NCI-H748 (cell line): Measurements from ENCODE around the gene ANXA9.

ENCODE experiments used
- DNase-seq: peaks from one replicate; lab custom pipeline; 2025; ENCODE audit not compliant: unreplicated experiment; lab: John Stamatoyannopoulos, UW

ANXA9 gene

DNA sequence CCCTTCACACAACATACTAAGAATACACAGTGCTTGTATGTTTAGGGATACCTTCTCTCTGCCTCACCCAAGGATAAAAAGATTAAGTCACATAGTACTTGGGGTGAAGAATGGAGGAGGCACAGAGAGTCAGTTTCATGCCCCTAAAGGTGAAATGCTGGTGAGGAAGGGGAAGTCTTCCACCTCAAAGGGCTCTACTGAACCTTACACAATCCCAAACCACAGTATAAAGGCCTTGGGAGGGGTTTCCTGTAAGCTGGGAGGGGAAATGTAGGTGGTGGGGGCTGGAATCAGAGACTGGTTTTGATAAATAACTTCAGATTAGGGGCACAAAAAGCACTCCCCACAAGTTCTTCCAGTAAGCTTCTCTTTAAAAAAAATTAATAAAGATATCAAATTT, 21.1 kb downstream of the ANXA9 start:
- DNase-seq, result no peak

DNA sequence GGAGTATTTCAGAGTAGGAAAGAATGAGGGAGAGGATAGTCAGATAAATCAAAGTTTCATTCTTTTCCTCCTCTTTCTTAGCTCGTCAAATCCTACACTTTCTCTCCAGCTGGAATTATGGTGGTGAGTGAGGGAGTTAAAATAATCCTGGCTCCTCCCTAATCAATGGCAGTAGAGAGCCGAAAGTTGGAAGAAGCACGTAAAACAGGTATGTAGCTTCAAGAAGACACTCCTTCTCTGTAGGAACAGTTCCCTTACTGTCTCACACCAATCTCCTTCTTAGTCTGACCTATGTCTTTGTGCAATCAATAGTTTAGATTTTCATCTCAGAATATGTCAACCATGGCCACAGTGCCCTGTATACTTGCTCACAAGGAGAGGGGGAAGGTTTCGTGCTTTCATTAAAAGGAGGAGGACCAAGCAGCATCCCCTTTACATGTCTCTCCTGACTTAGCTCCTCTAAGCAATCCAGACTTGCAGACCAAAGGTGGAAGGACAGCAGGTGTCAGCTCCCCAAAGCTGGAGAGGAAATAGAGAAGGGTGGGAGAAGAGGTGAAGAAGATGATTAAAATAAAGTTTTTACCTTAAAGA, 23.7 kb downstream of the ANXA9 start:
- no peak for DNase-seq

DNA sequence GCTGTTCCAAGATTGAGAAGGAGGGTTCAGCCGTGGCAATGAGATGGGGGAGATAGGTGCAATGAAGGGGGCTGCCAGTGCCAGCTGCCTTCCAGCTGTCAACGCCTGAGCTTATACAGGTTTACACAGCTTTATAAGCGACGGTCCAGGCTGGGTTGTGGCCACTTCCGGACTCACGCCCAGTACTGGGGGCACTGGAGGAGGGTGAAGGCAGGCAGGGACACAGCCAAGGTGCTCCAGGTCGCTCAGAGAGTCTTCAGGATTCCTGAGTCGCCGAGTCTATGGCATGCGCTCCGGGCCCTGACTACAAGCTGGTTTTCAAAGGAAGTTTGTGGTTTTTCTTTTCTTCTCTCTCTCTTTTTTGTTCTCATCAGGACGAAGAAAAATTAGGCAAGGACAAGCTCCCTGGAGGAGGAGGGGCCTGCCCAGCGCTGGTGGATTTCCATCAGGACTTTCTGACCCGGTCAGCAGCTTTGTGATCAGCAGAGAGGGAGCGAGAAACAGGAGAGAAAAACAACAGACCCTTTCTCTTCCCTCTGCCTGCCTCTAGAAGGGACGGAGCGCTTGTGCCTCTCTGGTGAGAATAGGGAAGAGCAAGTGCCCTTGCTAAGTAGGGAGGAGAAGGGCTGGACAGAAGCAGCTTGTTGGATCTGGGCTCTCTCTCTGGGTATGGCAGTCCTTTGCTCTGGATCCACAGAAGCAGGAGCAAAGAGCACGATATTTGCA, 24.4 kb downstream of the ANXA9 start, which contains the start of gene MINDY1:
MINDY1 (minus strand) TSS at position 576 of the 726 bp plus-strand sequence. CDS start 4,285 bp downstream, outside the sequence.
- peak; percentile 85 for DNase-seq

DNA sequence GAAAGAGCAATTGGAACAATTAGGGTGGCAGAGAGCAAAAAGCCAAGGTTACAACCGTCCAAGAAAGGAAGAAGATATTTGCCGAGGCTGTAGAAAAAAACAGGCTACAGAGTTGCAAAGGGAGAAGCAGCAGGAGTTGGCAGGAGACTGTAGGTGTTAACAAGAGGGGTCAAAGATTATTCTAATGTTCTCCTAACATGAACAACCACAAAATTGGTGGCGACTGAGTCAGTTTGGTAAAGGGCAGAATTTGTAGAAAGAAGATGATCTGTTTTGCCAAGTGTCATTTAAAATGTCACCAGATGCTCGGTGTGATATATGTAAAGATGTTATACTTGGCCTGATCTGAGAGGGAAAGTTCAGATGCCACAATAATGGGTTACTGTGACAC, 25.8 kb downstream of the ANXA9 start:
- peak; percentile 27 for DNase-seq

DNA sequence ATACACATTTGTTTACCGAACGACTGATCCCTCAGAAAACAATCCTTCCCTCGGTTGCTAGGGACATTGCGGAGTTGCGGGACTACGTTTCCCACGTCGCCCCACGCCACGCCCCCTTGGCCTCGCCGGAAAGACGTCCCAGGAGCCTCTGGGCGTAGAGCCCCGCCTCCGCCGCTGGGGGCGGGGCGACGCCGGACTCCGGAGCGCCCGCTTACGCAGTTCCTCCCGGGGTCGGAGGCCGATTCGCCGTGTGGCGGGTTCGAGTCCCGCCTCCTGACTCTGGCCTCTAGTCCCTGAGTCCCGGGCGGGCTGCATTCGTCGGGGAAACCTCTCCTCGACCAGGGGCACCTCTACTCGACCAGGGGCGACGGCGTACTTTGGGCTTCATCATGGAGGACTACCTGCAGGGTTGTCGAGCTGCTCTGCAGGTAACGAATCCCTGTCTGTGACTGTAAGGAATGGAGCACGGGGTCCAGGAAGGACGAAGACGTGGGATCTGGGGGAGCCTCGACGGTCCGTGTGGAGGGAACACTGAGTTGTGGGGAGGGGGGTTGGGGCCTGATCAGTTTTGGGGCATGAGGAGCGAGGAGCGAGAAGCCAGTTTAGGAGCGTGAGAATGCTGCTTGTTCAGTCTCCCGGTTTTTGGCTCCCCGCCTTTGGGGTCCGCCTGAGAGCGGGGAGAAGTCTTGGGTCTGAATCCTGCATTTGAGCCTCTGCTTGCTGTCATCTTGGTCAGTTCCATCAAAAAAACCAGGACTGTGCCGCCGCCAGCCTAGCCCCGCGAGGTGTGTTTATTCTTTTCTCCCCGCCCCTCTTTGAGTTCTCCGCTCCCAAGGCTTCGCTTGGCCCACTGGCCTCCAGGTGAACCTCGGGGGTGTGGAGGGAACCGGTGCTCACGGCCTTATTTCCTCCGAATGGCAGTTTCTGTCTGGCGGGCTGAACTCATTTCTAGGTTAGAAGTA, 26.4 kb downstream of the ANXA9 start, which contains the start of gene PRUNE1:
PRUNE1 (plus strand) TSS at position 206 of the 962 bp plus-strand sequence; CDS start at position 390, 184 bp downstream.
- DNase-seq, result peak; percentile 97

DNA sequence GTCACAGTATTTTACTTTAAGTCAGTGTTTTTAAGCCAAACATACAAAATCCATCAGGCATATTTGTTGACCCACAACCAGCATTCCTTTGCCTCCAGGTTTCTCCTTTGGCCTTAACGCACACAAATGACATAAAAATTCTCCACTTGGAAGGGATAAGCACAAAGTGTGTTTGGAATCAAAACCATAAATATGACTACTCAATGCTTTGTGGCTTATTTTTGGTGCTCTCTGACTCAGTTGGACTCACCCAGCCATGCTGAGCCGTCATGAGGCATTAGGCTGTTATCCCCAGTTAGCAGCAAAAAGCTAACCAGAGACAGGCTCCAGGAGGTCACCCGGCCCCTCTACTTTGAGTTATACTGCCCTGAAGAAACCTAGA, 27.1 kb downstream of the ANXA9 start:
- DNase-seq, result no peak

DNA sequence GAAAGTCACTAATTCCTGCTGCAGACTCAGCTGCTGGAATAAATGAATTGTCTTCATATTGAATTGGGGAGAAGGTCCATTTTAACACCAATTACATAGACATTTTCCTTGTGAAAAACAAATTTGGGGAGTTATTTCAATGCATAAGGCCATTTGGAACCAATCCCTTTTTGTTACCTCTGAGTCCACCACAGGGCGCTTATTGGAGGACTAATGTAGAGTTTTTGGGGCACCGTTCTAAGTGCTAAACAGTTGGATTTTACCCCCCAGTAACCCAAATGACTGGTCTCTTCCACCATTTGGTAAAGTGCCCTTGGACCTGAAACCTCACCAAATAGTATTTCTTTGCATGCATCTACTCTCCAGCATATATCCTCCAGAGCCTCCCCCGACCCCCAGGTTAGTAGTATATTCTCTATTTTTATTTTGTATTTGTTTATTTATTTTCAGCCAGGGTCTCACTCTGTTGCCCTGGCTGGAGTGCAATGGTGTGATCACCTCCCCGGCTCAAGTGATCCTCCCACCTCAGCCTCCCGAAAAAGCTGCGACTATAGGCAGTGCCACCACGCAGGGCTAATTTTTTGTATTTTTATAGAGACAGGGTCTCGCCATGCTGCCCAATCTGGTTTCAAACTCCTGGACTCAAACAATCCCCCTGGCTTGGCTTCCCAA, 27.7 kb downstream of the ANXA9 start:
- no peak for DNase-seq

DNA sequence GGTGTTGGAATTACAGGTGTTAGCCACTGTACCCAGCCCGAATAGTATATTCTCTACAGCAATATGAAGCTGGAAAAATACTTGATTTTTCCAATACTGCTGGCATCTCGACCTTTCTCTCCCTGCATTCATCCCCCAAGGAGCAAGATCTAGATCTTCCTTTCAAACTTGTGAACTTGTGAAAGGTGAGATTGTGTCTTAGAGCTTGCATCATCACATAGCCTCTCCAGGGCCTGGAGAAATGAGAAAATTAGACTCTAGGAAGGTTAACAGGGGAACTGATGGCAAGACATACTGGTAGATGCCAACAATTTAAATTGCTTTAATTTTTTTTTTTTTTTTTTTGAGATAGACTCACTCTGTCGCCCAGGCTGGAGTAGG, 28.2 kb downstream of the ANXA9 start:
- DNase-seq, result no peak

DNA sequence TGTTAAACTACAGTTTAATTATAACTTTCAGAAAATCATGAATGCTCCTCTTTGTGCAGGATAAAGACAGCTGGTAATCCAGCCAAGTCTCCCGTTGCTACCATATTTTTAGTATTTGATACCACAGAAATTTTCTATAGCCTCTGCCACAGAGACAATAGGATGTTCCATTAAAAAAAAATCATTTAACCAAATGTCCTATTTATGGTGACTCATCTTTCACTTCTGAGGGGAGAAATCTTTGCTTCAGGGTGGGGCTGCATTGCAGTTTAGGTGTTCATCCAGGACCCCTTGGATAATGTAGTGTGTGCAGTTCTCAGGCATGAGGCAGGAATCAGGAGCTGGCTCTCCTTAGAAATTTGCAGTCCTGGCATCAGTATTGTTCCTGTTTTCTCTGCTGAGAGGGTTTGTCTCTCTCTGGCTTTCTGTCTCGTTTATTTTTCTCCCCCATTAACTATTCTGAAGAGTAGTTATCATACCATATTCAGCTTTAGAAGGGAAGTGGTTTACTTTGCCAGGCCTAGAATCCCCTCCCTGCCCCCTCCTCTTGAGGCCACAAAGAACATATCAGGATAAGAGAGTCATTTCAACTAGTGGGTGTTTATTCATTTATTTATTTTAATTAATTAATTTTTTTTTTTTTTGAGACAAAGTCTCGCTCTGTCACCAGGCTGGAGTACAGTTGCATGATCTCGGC, 29.2 kb downstream of the ANXA9 start:
- DNase-seq, result no peak

DNA sequence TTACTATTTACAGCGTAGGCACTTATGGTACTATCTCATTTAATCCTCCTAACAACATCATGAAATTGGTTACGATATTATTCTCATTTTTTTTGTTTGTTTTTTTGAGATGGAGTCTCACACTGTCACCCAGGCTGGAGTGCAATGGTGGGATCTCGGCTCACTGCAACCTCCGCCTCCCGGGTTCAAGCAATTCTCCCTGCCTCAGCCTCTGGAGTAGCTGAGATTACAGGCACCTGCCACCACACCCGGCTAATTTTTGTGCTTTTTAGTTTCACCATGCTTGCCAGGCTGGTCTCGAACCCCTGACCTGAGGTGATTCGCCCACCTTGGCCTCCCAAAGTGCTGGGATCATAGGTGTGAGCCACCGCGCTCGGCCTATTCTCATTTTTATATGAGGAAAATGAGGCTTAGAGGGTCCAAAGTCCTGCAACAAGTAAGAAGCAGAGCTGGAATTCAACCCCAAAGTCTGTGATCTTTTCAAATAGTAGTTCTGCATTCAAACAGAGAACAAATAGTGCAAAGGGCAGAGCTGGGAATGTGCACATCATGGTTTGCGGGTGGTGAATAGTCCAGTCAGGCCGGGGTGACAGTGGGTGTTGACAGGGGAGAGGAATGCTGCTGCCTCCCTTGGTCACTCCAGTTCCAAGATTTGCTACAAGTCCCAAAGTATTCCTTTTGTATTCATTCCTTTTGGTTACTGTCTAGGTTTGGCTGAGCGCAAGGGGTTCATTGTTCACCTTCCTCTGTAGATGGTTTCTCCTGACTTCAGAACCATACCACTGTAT, 30.8 kb downstream of the ANXA9 start:
- no peak for DNase-seq

DNA sequence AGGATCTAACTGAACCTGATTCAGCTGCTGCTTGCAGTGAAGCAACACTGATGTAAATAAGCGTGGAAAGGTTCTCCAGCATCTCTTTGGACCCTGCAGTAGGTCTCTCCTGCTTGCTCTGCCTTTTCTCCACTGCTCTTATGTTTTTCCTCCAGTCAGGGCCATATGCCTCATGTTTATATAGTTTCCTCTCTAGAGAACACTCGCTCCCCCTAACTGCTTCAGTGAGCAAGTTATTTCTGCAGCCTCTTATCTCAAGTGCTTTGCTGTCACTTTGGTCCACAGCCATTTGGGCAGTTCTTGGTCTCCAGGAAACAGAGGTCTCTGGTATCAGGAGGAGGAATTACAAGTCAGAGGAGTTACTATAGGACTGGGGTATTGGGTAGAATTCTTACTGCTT, 31.4 kb downstream of the ANXA9 start:
- DNase-seq, result no peak

DNA sequence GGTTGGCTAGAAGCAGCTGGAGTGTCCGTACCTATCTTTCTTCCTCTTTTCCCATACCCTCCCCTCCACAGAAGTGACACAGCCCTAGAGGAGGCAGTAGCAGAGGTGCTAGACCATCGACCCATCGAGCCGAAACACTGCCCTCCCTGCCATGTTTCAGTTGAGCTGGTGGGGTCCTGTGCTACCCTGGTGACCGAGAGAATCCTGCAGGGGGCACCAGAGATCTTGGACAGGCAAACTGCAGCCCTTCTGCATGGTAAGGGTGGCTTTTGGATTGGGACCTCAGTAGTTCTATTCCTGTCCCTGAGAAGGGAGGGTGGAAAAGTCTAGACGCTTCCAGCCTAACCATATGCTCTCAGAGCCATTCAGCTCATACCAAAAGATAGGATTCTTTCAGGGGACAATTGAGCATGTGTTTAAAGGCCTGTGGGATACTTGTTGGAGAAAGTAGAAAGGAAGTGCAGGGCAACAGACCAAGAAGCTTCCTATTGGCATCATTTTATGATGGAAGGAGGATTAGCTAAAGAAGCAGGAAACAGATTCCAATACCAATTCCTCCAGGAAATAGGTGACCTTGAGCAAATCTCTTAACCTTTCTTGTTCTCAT, 42.6 kb downstream of the ANXA9 start:
- peak; percentile 64 for DNase-seq

DNA sequence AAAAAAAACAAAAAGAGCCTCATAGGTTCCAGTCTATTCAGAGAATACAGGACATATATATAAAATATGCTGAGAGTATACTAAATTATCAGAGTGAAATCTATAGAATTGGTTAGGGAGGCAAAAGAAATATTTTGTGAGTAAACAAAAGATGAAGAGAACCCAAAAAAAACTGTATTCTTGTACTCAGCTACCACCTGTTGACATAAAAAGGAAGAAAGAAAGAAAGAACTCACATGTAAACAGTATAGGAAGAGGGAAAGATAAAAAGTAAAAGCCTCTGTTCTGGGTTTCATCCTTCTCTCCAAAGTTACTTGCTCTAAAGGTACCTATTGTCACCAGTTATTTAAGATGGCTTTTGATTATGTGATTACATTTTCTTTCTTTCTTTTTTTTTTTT, 44.4 kb downstream of the ANXA9 start:
- no peak for DNase-seq

DNA sequence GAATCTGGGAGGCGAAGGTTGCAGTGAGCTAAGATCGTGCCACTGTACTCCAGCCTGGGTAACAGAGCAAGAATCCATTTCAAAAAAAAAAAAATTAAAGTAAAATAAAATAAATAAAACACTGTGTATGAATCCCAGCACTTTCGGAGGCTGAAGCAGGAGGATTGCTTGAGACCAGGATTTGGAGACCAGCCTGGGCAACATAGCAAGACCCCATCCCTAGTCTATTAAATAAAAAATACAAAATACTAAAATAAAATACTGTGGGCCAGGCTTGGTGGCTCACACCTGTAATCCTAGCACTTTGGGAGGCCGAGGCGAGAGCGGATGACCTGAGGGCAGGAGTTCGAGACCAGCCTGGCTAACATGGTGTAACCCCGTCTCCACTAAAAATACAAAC, 50.1 kb downstream of the ANXA9 start:
- DNase-seq, result no peak

DNA sequence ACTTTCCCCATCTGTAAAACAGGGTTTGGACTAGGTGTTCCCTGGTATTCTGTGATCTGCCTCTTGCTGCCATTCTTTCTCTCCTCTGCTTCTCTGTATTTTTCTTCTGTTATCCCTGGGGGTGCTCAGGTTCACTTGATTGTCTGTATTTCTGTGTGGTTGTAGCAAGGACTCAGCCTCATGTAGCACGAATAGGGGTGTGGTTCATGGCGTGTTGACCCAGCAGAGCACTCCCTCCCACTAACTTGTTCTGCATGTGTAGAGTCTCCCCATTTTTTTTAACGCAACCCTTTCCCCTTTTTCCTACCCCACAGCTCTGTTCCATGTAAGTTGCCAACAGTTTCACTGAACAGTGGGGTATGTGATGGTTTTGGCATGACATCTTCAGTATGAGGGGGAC, 53.1 kb downstream of the ANXA9 start:
- DNase-seq, result no peak

DNA sequence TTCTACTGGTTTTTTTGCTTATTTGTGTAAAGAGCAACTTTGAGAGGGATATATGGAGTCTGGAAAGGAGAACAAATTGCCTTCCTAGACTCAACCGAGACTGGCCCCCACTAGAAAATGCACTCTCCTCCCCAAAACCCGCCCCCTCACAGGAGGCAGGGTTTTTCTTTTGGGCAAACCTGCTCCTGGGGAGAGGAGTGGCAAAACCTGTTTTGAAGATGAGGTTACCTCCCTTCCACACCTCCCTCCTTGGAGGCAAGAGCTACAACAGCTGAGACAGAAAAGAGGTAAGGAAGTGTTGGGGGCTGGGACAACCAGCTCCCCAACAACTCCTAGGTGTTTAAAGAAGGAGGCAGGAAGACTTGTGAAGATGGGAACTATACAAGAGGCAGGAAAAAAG, 54.3 kb downstream of the ANXA9 start, which contains the start of gene BNIPL:
BNIPL (plus strand) TSS at position 231 of the 400 bp plus-strand sequence; CDS start at position 371, 140 bp downstream.
- no peak for DNase-seq

DNA sequence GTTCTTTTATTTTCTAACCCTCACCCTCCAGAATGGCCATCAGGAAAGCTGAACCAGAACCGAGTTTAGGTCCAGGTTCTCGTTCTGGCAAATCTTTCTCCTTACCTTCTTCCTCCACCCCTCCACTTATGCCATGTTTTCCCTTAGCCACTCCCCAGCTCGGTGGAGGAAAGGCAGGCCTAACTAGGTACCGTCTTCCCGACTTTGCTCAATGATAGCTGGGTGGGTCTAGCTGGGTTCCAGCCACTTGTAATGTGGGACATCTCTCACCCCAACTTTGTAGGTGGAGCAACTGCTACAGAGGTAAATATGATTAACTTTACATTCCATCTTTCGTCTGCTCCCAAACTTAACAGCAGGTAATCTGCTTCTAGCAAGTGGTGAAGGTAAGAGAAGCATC, 54.9 kb downstream of the ANXA9 start:
- DNase-seq, result no peak

DNA sequence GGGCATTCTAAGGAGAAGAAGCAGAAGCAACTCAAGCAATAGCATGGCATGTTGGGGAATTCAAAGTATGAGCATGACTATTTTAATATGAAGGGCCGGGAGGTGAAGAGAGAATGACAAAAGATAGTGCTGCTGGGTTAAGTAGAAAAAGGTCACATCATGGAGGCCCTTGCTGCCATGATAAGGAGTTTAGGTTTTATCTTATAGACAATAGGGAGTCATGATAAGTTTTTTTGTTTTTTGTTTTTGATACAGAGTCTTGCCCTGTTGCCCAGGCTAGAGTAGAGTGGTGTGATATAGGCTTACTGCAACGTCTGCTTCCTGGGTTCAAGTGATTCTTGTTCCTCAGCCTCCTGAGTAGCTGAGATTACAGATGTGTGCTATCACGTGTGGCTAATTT, 57.4 kb downstream of the ANXA9 start:
- no peak for DNase-seq

DNA sequence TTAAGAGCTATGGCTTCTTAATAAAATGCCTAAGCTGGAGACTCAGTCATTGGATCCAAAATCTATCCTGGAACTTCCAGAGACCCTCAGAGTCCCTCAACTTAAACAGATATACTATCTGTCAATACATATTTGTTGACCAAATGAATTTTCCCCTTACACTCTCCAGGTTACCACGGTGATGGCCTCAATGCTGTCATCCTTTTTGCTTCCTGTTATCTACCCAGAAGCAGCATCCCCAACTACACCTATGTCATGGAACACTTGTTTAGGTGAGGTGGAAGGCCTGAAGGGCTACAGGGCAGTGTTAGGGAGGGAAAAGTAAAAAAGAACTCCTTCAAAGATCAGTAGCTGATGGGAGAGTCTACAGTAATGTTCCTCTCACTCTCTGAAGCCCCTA, 61.1 kb downstream of the ANXA9 start:
- no peak for DNase-seq
